ENCODE results near the gene NHLRC1. TPM values are rescaled to one million over a fixed set of nuclear protein-coding genes. Genes with fewer than 3 reads are reported as not detected.

NHLRC1 gene
- total and polyA plus RNA-seq, 2 of the 13 experiments (the other 11 are each of a cell fraction or from before 2014, with no cell fraction given): 0.04 to 0.11 TPM

DNA sequence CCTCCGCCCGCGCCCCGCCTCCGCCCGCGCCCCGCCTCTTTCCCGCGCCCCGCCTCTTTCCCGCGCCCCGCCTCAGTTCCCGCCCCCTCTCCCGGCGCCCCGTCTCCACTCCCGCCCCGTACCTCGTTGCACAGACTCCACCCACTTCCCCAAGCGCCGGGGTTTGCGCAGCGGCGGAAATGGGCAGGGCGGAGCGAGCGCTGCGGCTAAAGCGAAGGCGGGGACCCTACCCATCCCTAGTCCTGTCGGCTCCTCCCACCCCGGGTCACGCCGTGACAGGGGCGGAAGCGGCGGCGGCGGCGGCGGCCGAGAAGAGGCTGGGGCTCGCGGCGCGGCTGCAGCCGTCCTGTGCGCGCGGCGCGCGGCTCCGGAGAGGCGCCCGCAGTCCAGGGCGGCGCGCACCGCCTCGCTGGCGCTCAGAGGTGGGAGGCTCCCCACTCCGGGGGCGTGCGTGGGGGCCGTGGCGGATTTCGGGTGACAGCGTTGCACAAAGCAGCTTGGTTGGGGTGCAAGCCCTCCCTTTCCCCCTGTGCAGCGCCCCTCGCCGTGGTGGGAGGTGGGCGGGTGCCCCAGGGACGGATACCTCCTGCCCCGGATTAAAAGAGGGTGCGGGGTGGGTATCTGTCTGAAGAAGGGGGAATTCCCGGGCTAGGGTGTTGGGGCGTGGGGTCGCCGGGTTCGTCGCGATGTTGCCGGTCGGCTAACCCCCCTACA, 32.8 kb upstream of the NHLRC1 start, which contains the start of gene KDM1B (continued):
- no peak for TF ChIP-seq ZNF513 (CRISPR knock-in tag; conservative IDR thresholded peaks at IDR 0.05)
- peak; percentile 84 for TF ChIP-seq TFDP2 (CRISPR knock-in tag; IDR thresholded peaks at IDR 0.05)
- TF ChIP-seq KLF11 (CRISPR knock-in tag; IDR thresholded peaks at IDR 0.05): no peak
- no peak for TF ChIP-seq ZNF230 (CRISPR knock-in tag; IDR thresholded peaks at IDR 0.05)
- no peak; the same call in 1 of the 2 replicates for TF ChIP-seq PHF20 (CRISPR knock-in tag; IDR thresholded peaks at IDR 0.05)
- peak; percentile 77; the same call in 2 of the 3 replicates for TF ChIP-seq MXI1 (IDR thresholded peaks at IDR 0.05; ENCODE audit: borderline replicate concordance, low read depth, low read length)
- TF ChIP-seq EHMT2 (IDR thresholded peaks at IDR 0.05; ENCODE audit: borderline replicate concordance, low read depth, low read length): no peak
- TF ChIP-seq, protein P1, sequence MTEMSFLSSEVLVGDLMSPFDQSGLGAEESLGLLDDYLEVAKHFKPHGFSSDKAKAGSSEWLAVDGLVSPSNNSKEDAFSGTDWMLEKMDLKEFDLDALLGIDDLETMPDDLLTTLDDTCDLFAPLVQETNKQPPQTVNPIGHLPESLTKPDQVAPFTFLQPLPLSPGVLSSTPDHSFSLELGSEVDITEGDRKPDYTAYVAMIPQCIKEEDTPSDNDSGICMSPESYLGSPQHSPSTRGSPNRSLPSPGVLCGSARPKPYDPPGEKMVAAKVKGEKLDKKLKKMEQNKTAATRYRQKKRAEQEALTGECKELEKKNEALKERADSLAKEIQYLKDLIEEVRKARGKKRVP (CRISPR knock-in tag; IDR thresholded peaks at IDR 0.05): peak in 1 of 2 experiments; percentile 63; a peak in 1 of 4 replicates
- TF ChIP-seq, protein P2, sequence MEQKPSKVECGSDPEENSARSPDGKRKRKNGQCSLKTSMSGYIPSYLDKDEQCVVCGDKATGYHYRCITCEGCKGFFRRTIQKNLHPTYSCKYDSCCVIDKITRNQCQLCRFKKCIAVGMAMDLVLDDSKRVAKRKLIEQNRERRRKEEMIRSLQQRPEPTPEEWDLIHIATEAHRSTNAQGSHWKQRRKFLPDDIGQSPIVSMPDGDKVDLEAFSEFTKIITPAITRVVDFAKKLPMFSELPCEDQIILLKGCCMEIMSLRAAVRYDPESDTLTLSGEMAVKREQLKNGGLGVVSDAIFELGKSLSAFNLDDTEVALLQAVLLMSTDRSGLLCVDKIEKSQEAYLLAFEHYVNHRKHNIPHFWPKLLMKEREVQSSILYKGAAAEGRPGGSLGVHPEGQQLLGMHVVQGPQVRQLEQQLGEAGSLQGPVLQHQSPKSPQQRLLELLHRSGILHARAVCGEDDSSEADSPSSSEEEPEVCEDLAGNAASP (CRISPR knock-in tag; IDR thresholded peaks at IDR 0.05; ENCODE audit: borderline replicate concordance): no peak
- peak; percentile 27; the same call in 1 of the 2 replicates for TF ChIP-seq ZSCAN25 (CRISPR knock-in tag; IDR thresholded peaks at IDR 0.05)
- TF ChIP-seq ZNF709 (CRISPR knock-in tag; IDR thresholded peaks at IDR 0.05): no peak; the same call in 1 of the 2 replicates
- no peak for TF ChIP-seq SMC3 (IDR thresholded peaks at IDR 0.05; ENCODE audit: low read length)
- peak; percentile 98 for TF ChIP-seq HNRNPLL (IDR thresholded peaks at IDR 0.05; ENCODE audit: low read depth, low read length, poor library complexity, severe bottlenecking)
- TF ChIP-seq SSRP1 (CRISPR knock-in tag; IDR thresholded peaks at IDR 0.05): no peak
- no peak for TF ChIP-seq ZBTB21 (CRISPR knock-in tag; IDR thresholded peaks at IDR 0.05)
- no peak for TF ChIP-seq SMARCE1 (IDR thresholded peaks at IDR 0.05; ENCODE audit: borderline replicate concordance)
- TF ChIP-seq MEIS1 (CRISPR knock-in tag; IDR thresholded peaks at IDR 0.05; ENCODE audit: borderline replicate concordance): no peak
- no peak for TF ChIP-seq NFE2 (CRISPR knock-in tag; IDR thresholded peaks at IDR 0.05)
- 0 out of 2 replicates have a peak, but pooled peaks have one; percentile 29 for TF ChIP-seq PAX8 (CRISPR knock-in tag; IDR thresholded peaks at IDR 0.05; ENCODE audit: borderline replicate concordance)
- 0 out of 2 replicates have a peak, but pooled peaks have one; percentile 9 for TF ChIP-seq MEF2D (CRISPR knock-in tag; IDR thresholded peaks at IDR 0.05)
- TF ChIP-seq ZNF138 (CRISPR knock-in tag; IDR thresholded peaks at IDR 0.05; ENCODE audit: low read depth): peak; percentile 70; the same call in 1 of the 2 replicates
- TF ChIP-seq ZNF367 (CRISPR knock-in tag; IDR thresholded peaks at IDR 0.05; ENCODE audit: borderline replicate concordance): no peak
